ENCODE measurements around the gene RFNG. TPM values are rescaled to one million over a fixed set of nuclear protein-coding genes. Genes with fewer than 3 reads are reported as not detected.

Gene RFNG
- total RNA-seq, 1 donor from 2014 or later, result 21.6 TPM

GRCh38 chr17:81999976-82000802 lies 51.4 kb downstream of the RFNG start:
- ATAC-seq, result no peak

GRCh38 chr17:81999587-81999975 lies 52.0 kb downstream of the RFNG start:
- ATAC-seq, result no peak

GRCh38 chr17:81998691-81999438 lies 52.7 kb downstream of the RFNG start:
- no peak for ATAC-seq

GRCh38 chr17:81998212-81998611 lies 53.4 kb downstream of the RFNG start:
- no peak for ATAC-seq

Other genes starting within 250 kb of the RFNG start
- gene GCGR, start 247.7 kb downstream of the RFNG start, total RNA-seq, result 0.08 TPM
- gene MCRIP1, start 218.5 kb downstream of the RFNG start, total RNA-seq, result 18.7 TPM
- 0.24 TPM for gene PPP1R27, start 216.8 kb downstream of the RFNG start, total RNA-seq
- gene P4HB, start 191.3 kb downstream of the RFNG start, total RNA-seq, result 812 TPM
- 300 TPM for gene ARHGDIA, start 180.5 kb downstream of the RFNG start, total RNA-seq
- 68.9 TPM for gene ALYREF, start 160.2 kb downstream of the RFNG start, total RNA-seq
- 113 TPM for gene ANAPC11, start 160.1 kb downstream of the RFNG start, total RNA-seq
- 0.24 TPM for gene NPB, start 149.6 kb downstream of the RFNG start, total RNA-seq
- gene PCYT2, start 140.4 kb downstream of the RFNG start, total RNA-seq, result 36.7 TPM
- gene SIRT7, start 133.6 kb downstream of the RFNG start, total RNA-seq, result 46.2 TPM
- gene MAFG, start 124.1 kb downstream of the RFNG start, total RNA-seq, result 12.3 TPM
- gene PYCR1, start 114.5 kb downstream of the RFNG start, total RNA-seq, result 28.9 TPM
- gene MYADML2, start 104.6 kb downstream of the RFNG start, total RNA-seq, result not detected
- not detected for gene NOTUM, start 90.6 kb downstream of the RFNG start, total RNA-seq
- 19.0 TPM for gene ASPSCR1, start 74.2 kb downstream of the RFNG start, total RNA-seq
- gene CENPX, start 28.9 kb downstream of the RFNG start, total RNA-seq, result 71.8 TPM
- gene LRRC45, start 28.5 kb downstream of the RFNG start, total RNA-seq, result 8.4 TPM
- gene RAC3, start 20.1 kb downstream of the RFNG start, total RNA-seq, result 6.2 TPM
- gene DCXR, start 14.1 kb downstream of the RFNG start, total RNA-seq, result 138 TPM
- 59.3 TPM for gene GPS1, start 87 bp upstream of the RFNG start, total RNA-seq
- gene DUS1L, start 14.0 kb upstream of the RFNG start, total RNA-seq, result 78.4 TPM
- 352 TPM for gene FASN, start 46.4 kb upstream of the RFNG start, total RNA-seq
- 23.2 TPM for gene CCDC57, start 161.0 kb upstream of the RFNG start, total RNA-seq
- 50.0 TPM for gene SLC16A3, start 177.2 kb upstream of the RFNG start, total RNA-seq
- gene CSNK1D, start 221.9 kb upstream of the RFNG start, total RNA-seq, result 65.7 TPM